Stimulated activated CD8-positive, alpha-beta memory T cell treated with anti-CD3 and anti-CD28 coated beads, Interleukin-12 subunit alpha, Interleukin-12 subunit beta, amount 100 ng/mL, for 1 hour (primary cell): Measurements from ENCODE around the gene NMD3.

ENCODE experiments used
- DNase-seq: peaks from one replicate; pipeline ENCODE4 v3.0.0-alpha.2; 2020; ENCODE audit warnings: low read depth

NMD3 gene

GRCh38 chr3:161230621-161231171 is 9.6 kb downstream of the NMD3 start:
- no peak for DNase-seq

- no peak for DNase-seq
These were observed 10.8 kb downstream of the NMD3 start for GRCh38 chr3:161231861-161232260.

GRCh38 chr3:161233557-161233956 is 12.4 kb downstream of the NMD3 start:
- no peak for DNase-seq

GRCh38 chr3:161236240-161236639 is 15.1 kb downstream of the NMD3 start:
- no peak for DNase-seq

- DNase-seq = no peak
These were observed 18.6 kb downstream of the NMD3 start for GRCh38 chr3:161239700-161240099.

GRCh38 chr3:161244538-161244937 is 23.4 kb downstream of the NMD3 start:
- no peak for DNase-seq

GRCh38 chr3:161247049-161247448 is 25.9 kb downstream of the NMD3 start:
- no peak for DNase-seq

- no peak for DNase-seq
These were observed 29.0 kb downstream of the NMD3 start for GRCh38 chr3:161250116-161250515.

- DNase-seq = no peak
These were observed 30.6 kb downstream of the NMD3 start for GRCh38 chr3:161251716-161252115.

- DNase-seq = no peak
These were observed 31.0 kb downstream of the NMD3 start for GRCh38 chr3:161252143-161252542.

- DNase-seq = no peak
These were observed 32.6 kb downstream of the NMD3 start for GRCh38 chr3:161253711-161254110.

- no peak for DNase-seq
These were observed 33.8 kb downstream of the NMD3 start for GRCh38 chr3:161254861-161255260.

- DNase-seq = no peak
These were observed 41.9 kb downstream of the NMD3 start for GRCh38 chr3:161263057-161263456.

GRCh38 chr3:161264852-161265251 is 43.7 kb downstream of the NMD3 start:
- no peak for DNase-seq

GRCh38 chr3:161265916-161266571 is 44.9 kb downstream of the NMD3 start:
- no peak for DNase-seq

GRCh38 chr3:161266731-161267150 is 45.6 kb downstream of the NMD3 start:
- DNase-seq = no peak

GRCh38 chr3:161267646-161268045 is 46.5 kb downstream of the NMD3 start:
- DNase-seq = no peak

GRCh38 chr3:161268601-161269000 is 47.5 kb downstream of the NMD3 start:
- DNase-seq = no peak

GRCh38 chr3:161270991-161271390 is 49.9 kb downstream of the NMD3 start:
- no peak for DNase-seq

GRCh38 chr3:161271646-161272045 is 50.5 kb downstream of the NMD3 start:
- no peak for DNase-seq

GRCh38 chr3:161272524-161272923 is 51.4 kb downstream of the NMD3 start:
- DNase-seq = no peak

- DNase-seq = peak; percentile 31
These were observed 52.6 kb downstream of the NMD3 start for GRCh38 chr3:161273589-161274218.

GRCh38 chr3:161274691-161275298 is 53.7 kb downstream of the NMD3 start:
- peak; percentile 11 for DNase-seq
